Mesendoderm (in vitro differentiated cells): ENCODE results near the gene PKN3.

ENCODE experiments used
- DNase-seq: peaks from one replicate; pipeline ENCODE4 v3.0.0; 2013
- H2AK5ac ChIP-seq: 2 replicates; pipeline ENCODE4 v1.6.1; 2013; ENCODE audit warnings: low read length, inconsistent platforms
- H2BK120ac ChIP-seq: 2 replicates; pipeline ENCODE4 v1.6.1; 2013; ENCODE audit warnings: low read depth, mild to moderate bottlenecking, low read length, moderate library complexity, mixed read lengths
- H2BK15ac ChIP-seq: replicated peaks from 2 replicates; pipeline ENCODE4 v1.6.1; 2013; ENCODE audit warnings: low read depth, mild to moderate bottlenecking, moderate library complexity
- H2BK5ac ChIP-seq: 2 replicates; pipeline ENCODE4 v1.6.1; 2013; ENCODE audit warnings: low read length, inconsistent platforms
- H3K18ac ChIP-seq: 2 replicates; pipeline ENCODE4 v1.6.1; 2013; ENCODE audit warnings: mild to moderate bottlenecking, low read length, mixed read lengths
- H3K23ac ChIP-seq: one replicate; pipeline ENCODE4 v1.6.1; 2013; ENCODE audit warnings: low read length
- H3K27ac ChIP-seq: 2 replicates; pipeline ENCODE4 v1.5.1; 2013; ENCODE audit warnings: low read depth, mild to moderate bottlenecking, inconsistent platforms, low read length, moderate library complexity
- H3K27me3 ChIP-seq: 2 replicates; pipeline ENCODE4 v1.6.1; 2013; ENCODE audit warnings: low read length, control low read depth, mild to moderate bottlenecking, inconsistent platforms; ENCODE audit not compliant: insufficient read depth, poor library complexity
- H3K36me3 ChIP-seq: 2 replicates; pipeline ENCODE4 v1.6.1; 2013; ENCODE audit warnings: low read length, inconsistent platforms; ENCODE audit not compliant: control insufficient read depth, insufficient read depth
- H3K4ac ChIP-seq: one replicate; pipeline ENCODE4 v1.6.1; 2013; ENCODE audit warnings: low read depth, mild to moderate bottlenecking, low read length, moderate library complexity
- H3K4me1 ChIP-seq: 2 replicates; pipeline ENCODE4 v1.6.1; 2013; ENCODE audit warnings: low read depth, low read length, inconsistent platforms; ENCODE audit not compliant: control insufficient read depth
- H3K4me2 ChIP-seq: 2 replicates; pipeline ENCODE4 v1.6.1; 2013; ENCODE audit warnings: low read length
- H3K4me3 ChIP-seq: 2 replicates; pipeline ENCODE4 v1.5.1; 2013; ENCODE audit warnings: mild to moderate bottlenecking, low read length
- H3K56ac ChIP-seq: one replicate; pipeline ENCODE4 v1.6.1; 2013; ENCODE audit warnings: low read length
- H3K79me1 ChIP-seq: 2 replicates; pipeline ENCODE4 v1.6.1; 2013; ENCODE audit warnings: low read length, inconsistent platforms
- H3K79me2 ChIP-seq: 2 replicates; pipeline ENCODE4 v1.6.1; 2013; ENCODE audit warnings: mild to moderate bottlenecking, low read length; ENCODE audit not compliant: control insufficient read depth, insufficient read depth
- H3K9ac ChIP-seq: 2 replicates; pipeline ENCODE4 v1.6.1; 2013; ENCODE audit warnings: low read length, inconsistent platforms
- H4K5ac ChIP-seq: one replicate; pipeline ENCODE4 v1.6.1; 2013; ENCODE audit warnings: low read length
- H4K8ac ChIP-seq: one replicate; pipeline ENCODE4 v1.6.1; 2013; ENCODE audit warnings: low read depth, mild to moderate bottlenecking, control low read depth, low read length, moderate library complexity
- WGBS: extraction: QIAGEN DNeasy Blood & Tissue Kit; methylation state at CpG from one replicate; pipeline ENCODE4 v1.1.7; 2013; ENCODE audit warnings: low lambda C conversion rate, missing lambda C conversion rate; ENCODE audit not compliant: insufficient coverage; ENCODE audit errors: extremely low coverage; 5-methylcytosine and 5-hydroxymethylcytosine counted together

Gene PKN3

GRCh38 chr9:128712451-128713410, 10.4 kb downstream of the PKN3 start:
- no peak overlapping the region for H3K4me3 ChIP-seq
- WGBS, result no CpG with 5 or more reads among the region's 26 CpGs
- no peak overlapping the region for H3K23ac ChIP-seq
- H3K79me2 ChIP-seq, result no peaks in the 10 kb centered on the region
- no peak overlapping the region for H2AK5ac ChIP-seq
- H3K27me3 ChIP-seq, result no peaks in the 10 kb centered on the region
- no peaks in the 10 kb centered on the region for H3K36me3 ChIP-seq
- no peak overlapping the region for H4K5ac ChIP-seq
- DNase-seq, result no peak
- H2BK5ac ChIP-seq, result no peak overlapping the region
- no peak overlapping the region for H3K56ac ChIP-seq
- H2BK15ac ChIP-seq, result no peak overlapping the region
- no peak overlapping the region for H4K8ac ChIP-seq
- H3K4me1 ChIP-seq, result no peaks in the 10 kb centered on the region
- no peak overlapping the region for H3K4ac ChIP-seq
- no peak overlapping the region for H3K18ac ChIP-seq
- no peaks in the 10 kb centered on the region for H3K79me1 ChIP-seq
- no peak overlapping the region for H3K9ac ChIP-seq
- H3K27ac ChIP-seq, result no peak overlapping the region
- no peak overlapping the region for H2BK120ac ChIP-seq
- H3K4me2 ChIP-seq, result no peak overlapping the region

- Histone ChIP-seq H3K18ac (no peak overlapping the region), H3K27me3 (no peaks in the 10 kb centered on the region), H2BK5ac (no peak overlapping the region), H3K36me3 (no peaks in the 10 kb centered on the region), H3K23ac (no peak overlapping the region), H2AK5ac (no peak overlapping the region), H3K79me2 (no peaks in the 10 kb centered on the region), H3K56ac (no peak overlapping the region), H3K9ac (no peak overlapping the region), H3K4me2 (no peak overlapping the region), H2BK120ac (no peak overlapping the region), H4K5ac (no peak overlapping the region), H4K8ac (no peak overlapping the region), H3K79me1 (no peaks in the 10 kb centered on the region), H2BK15ac (no peak overlapping the region), H3K4me1 (no peaks in the 10 kb centered on the region), H3K4ac (no peak overlapping the region), H3K4me3 (no peak overlapping the region), H3K27ac (no peak overlapping the region)
- WGBS, result no CpG with 5 or more reads among the region's 13 CpGs
- no peak for DNase-seq
Observed at GRCh38 chr9:128713411-128713780, 11.1 kb downstream of the PKN3 start.

- Histone ChIP-seq H3K27me3 (no peaks in the 10 kb centered on the region), H3K4ac (no peak overlapping the region), H2BK120ac (no peak overlapping the region), H3K79me2 (no peaks in the 10 kb centered on the region), H3K27ac (no peak overlapping the region), H4K5ac (no peak overlapping the region), H3K56ac (no peak overlapping the region), H3K79me1 (no peaks in the 10 kb centered on the region), H2BK5ac (no peak overlapping the region), H3K23ac (no peak overlapping the region), H3K4me1 (no peaks in the 10 kb centered on the region), H3K4me2 (no peak overlapping the region), H2AK5ac (no peak overlapping the region), H3K36me3 (no peaks in the 10 kb centered on the region), H3K9ac (no peak overlapping the region), H3K4me3 (no peak overlapping the region), H3K18ac (no peak overlapping the region), H2BK15ac (no peak overlapping the region), H4K8ac (no peak overlapping the region)
- DNase-seq, result no peak
- no CpG with 5 or more reads among the region's 19 CpGs for WGBS
Observed at GRCh38 chr9:128713941-128714573, 11.8 kb downstream of the PKN3 start.

GRCh38 chr9:128714586-128715435, 12.5 kb downstream of the PKN3 start:
- Histone ChIP-seq H3K27ac (no peak overlapping the region), H3K4me3 (no peak overlapping the region), H3K56ac (no peak overlapping the region), H3K79me2 (no peaks in the 10 kb centered on the region), H4K5ac (no peak overlapping the region), H3K36me3 (no peaks in the 10 kb centered on the region), H2AK5ac (no peak overlapping the region), H3K4ac (no peak overlapping the region), H3K27me3 (no peaks in the 10 kb centered on the region), H3K4me2 (no peak overlapping the region), H3K79me1 (no peaks in the 10 kb centered on the region), H3K23ac (no peak overlapping the region), H3K4me1 (no peaks in the 10 kb centered on the region), H2BK15ac (no peak overlapping the region), H2BK120ac (no peak overlapping the region), H3K18ac (no peak overlapping the region), H4K8ac (no peak overlapping the region), H2BK5ac (no peak overlapping the region), H3K9ac (no peak overlapping the region)
- DNase-seq, result no peak
- no CpG with 5 or more reads among the region's 24 CpGs for WGBS

GRCh38 chr9:128715436-128715750, 13.1 kb downstream of the PKN3 start:
- WGBS, result no CpG with 5 or more reads among the region's 6 CpGs
- H3K9ac ChIP-seq, result no peak overlapping the region
- H2BK15ac ChIP-seq, result no peak overlapping the region
- H3K23ac ChIP-seq, result no peak overlapping the region
- H3K79me2 ChIP-seq, result no peaks in the 10 kb centered on the region
- H3K4me1 ChIP-seq, result no peaks in the 10 kb centered on the region
- H3K18ac ChIP-seq, result no peak overlapping the region
- H4K5ac ChIP-seq, result no peak overlapping the region
- no peaks in the 10 kb centered on the region for H3K36me3 ChIP-seq
- no peak overlapping the region for H2AK5ac ChIP-seq
- H3K56ac ChIP-seq, result no peak overlapping the region
- no peaks in the 10 kb centered on the region for H3K79me1 ChIP-seq
- no peak overlapping the region for H2BK120ac ChIP-seq
- H4K8ac ChIP-seq, result no peak overlapping the region
- H2BK5ac ChIP-seq, result no peak overlapping the region
- no peak overlapping the region for H3K27ac ChIP-seq
- H3K4me3 ChIP-seq, result no peak overlapping the region
- H3K4me2 ChIP-seq, result no peak overlapping the region
- H3K27me3 ChIP-seq, result no peaks in the 10 kb centered on the region
- no peak for DNase-seq
- no peak overlapping the region for H3K4ac ChIP-seq
